ENCODE data around the gene ASCC3.

ASCC3 gene

DNA sequence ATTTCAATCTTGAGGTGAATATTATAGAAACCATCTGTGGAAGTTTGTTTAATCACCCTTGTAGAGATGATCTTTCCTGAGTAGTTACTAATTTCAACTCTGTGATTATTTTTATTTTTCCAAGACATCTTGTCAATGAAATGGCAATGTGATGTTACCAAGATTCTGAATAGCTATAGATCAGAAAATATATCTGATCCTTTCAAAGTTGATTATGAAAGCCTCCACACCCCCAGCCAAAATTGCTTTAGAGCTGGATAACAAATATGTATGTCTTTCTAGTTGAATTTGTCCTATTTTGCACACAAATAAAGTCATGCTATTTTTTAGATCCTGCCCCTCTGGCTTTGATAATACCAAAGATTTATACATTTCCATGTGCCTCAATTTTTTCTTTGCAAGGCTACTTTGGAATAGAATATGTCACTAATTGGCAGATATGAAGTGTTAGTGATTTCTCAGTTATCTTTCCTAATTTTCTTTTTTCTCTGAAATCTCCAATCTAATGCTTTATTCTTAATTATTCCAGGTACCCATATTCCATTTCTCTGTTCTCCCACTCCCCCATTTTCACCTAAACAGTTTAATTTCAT, 421.4 kb downstream of the ASCC3 start:
- DNase-seq (no peak), ATAC-seq (ENCODE audit: insufficient read depth, low read depth) (no peak)
- peaks cover 28% of the 10 kb centered on the region for H3K4me1 ChIP-seq (ENCODE audit: insufficient read depth, low read length)
- TF ChIP-seq, protein P1, sequence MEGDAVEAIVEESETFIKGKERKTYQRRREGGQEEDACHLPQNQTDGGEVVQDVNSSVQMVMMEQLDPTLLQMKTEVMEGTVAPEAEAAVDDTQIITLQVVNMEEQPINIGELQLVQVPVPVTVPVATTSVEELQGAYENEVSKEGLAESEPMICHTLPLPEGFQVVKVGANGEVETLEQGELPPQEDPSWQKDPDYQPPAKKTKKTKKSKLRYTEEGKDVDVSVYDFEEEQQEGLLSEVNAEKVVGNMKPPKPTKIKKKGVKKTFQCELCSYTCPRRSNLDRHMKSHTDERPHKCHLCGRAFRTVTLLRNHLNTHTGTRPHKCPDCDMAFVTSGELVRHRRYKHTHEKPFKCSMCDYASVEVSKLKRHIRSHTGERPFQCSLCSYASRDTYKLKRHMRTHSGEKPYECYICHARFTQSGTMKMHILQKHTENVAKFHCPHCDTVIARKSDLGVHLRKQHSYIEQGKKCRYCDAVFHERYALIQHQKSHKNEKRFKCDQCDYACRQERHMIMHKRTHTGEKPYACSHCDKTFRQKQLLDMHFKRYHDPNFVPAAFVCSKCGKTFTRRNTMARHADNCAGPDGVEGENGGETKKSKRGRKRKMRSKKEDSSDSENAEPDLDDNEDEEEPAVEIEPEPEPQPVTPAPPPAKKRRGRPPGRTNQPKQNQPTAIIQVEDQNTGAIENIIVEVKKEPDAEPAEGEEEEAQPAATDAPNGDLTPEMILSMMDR (IDR thresholded peaks at IDR 0.05; ENCODE audit: borderline replicate concordance, extremely low read depth, low read length, poor library complexity, severe bottlenecking), result no peak
- no peak for TF ChIP-seq EZH2 (IDR thresholded peaks at IDR 0.05; ENCODE audit: borderline replicate concordance, low read depth, low read length, severe bottlenecking)
- no peak overlapping the region for H3K4me3 ChIP-seq (ENCODE audit: low read depth in 1 of 2, low read length in 2 of 2)
- no peak overlapping the region for H3K9ac ChIP-seq (ENCODE audit: low read depth, low read length)
- H3K4me2 ChIP-seq (ENCODE audit: insufficient read depth, low read length), result no peak overlapping the region
- no peaks in the 10 kb centered on the region for H3K36me3 ChIP-seq (ENCODE audit: insufficient read depth, low read length)
- H3K27me3 ChIP-seq (ENCODE audit: insufficient read depth, low read length, poor library complexity), result no peaks in the 10 kb centered on the region
- H3K79me2 ChIP-seq (ENCODE audit: insufficient read depth, low read length), result no peaks in the 10 kb centered on the region
- H3K9me3 ChIP-seq (ENCODE audit: insufficient read depth, low read length, severe bottlenecking), result peaks cover 18% of the 10 kb centered on the region
- H4K20me1 ChIP-seq (ENCODE audit: insufficient read depth, low read length), result no peaks in the 10 kb centered on the region
- H2AFZ ChIP-seq (ENCODE audit: low read depth, low read length), result no peak overlapping the region
- no peak overlapping the region for H3K27ac ChIP-seq (ENCODE audit: low read length)

DNA sequence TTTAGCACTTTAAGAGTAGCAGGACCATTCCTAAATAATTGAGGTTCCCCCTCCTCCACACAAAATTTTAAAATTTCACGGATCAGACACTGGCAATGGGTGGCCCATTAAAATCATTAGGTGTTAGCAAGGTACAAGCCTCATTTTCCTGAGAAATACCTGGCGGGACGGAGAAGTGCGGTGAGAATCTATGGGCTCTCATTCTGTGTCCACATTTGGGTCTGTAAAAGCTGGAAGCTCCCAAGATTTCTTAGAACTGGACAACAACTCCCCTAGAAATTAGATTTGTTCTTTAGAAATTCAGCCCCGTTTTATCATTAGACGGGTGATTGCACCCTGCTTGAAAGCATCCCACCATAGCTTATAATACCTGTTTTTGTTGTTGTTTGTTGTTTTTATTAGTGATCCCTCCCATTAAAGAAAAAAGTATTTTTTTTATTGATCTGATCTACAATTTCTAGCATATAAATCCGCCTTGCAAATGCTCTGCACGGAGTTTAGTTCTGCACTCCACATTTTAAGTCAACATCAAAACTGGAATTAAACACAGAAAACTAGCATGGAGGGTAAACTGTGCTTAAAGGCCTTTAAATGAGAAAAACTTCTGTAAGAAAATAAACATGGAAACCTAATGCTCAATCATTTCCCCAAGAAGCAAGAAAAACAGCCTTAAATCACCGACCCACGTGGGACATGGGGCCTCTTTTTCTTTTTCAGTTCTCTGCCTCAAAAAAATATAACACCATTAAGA, 422.1 kb downstream of the ASCC3 start:
- DNase-seq (no peak), ATAC-seq (ENCODE audit: insufficient read depth, low read depth) (no peak)
- TF ChIP-seq, protein P1 (IDR thresholded peaks at IDR 0.05; ENCODE audit: borderline replicate concordance, extremely low read depth, low read length, poor library complexity, severe bottlenecking), result no peak
- no peak for TF ChIP-seq EZH2 (IDR thresholded peaks at IDR 0.05; ENCODE audit: borderline replicate concordance, low read depth, low read length, severe bottlenecking)
- Histone ChIP-seq H3K4me1 (ENCODE audit: insufficient read depth, low read length) (peaks cover 28% of the 10 kb centered on the region), H3K4me2 (ENCODE audit: insufficient read depth, low read length) (no peak overlapping the region), H3K27me3 (ENCODE audit: insufficient read depth, low read length, poor library complexity) (no peaks in the 10 kb centered on the region), H3K4me3 (ENCODE audit: low read depth in 1 of 2, low read length in 2 of 2) (no peak overlapping the region), H3K9me3 (ENCODE audit: insufficient read depth, low read length, severe bottlenecking) (peaks cover 15% of the 10 kb centered on the region), H3K36me3 (ENCODE audit: insufficient read depth, low read length) (no peaks in the 10 kb centered on the region), H2AFZ (ENCODE audit: low read depth, low read length) (no peak overlapping the region), H3K27ac (ENCODE audit: low read length) (no peak overlapping the region), H4K20me1 (ENCODE audit: insufficient read depth, low read length) (no peaks in the 10 kb centered on the region), H3K79me2 (ENCODE audit: insufficient read depth, low read length) (no peaks in the 10 kb centered on the region), H3K9ac (ENCODE audit: low read depth, low read length) (no peak overlapping the region)
